H1 (cell line): Measurements from ENCODE around the gene MDFI. TPM values are rescaled to one million over a fixed set of nuclear protein-coding genes. Genes with fewer than 3 reads are reported as not detected.

Experiments used
- CTCF ChIA-PET: fragments of 300-600 bp; sonication (Branson Sonifier 250); formaldehyde crosslinking; loops from one replicate; lab custom pipeline; 2021; ENCODE audit not compliant: partially characterized antibody; lab: Charles Lee
- POLR2A ChIA-PET: fragments of 300-600 bp; sonication (Branson Sonifier 250); formaldehyde crosslinking; loops from one replicate; lab custom pipeline; 2021; ENCODE audit warnings: inconsistent platforms; ENCODE audit not compliant: partially characterized antibody; lab: Charles Lee
- DNase-seq, 2 experiments: peaks; one replicate each; pipeline versions ENCODE4 v3.0.0 to v3.0.0-alpha.2; 2010 to 2022; ENCODE audit warnings: low spot score in 2 of 2, low read depth in 1 of 2, mixed read lengths in 1 of 2
- FAIRE-seq: peaks from 2 replicates; lab custom pipeline; 2011; peaks lifted over from hg19 to GRCh38; lab: Jason Lieb, UNC
- H2AFZ ChIP-seq: 2 replicates; pipeline ENCODE4 v1.8.1; 2012; ENCODE audit warnings: low read length, inconsistent platforms
- H2AK5ac ChIP-seq: 2 replicates; pipeline ENCODE4 v1.6.1; 2013; ENCODE audit warnings: low read depth, low read length
- H2BK120ac ChIP-seq: replicated peaks from 2 replicates; pipeline ENCODE3; 2013; ENCODE audit warnings: low read depth, low read length, inconsistent platforms
- H2BK12ac ChIP-seq: 2 replicates; pipeline ENCODE4 v1.6.1; 2013; ENCODE audit warnings: low read depth, low read length
- H2BK15ac ChIP-seq: 2 replicates; pipeline ENCODE4 v1.6.1; 2013; ENCODE audit warnings: low read length
- H2BK20ac ChIP-seq: 2 replicates; pipeline ENCODE4 v1.6.1; 2013; ENCODE audit warnings: low read length
- H2BK5ac ChIP-seq: 2 replicates; pipeline ENCODE4 v1.6.1; 2013; ENCODE audit warnings: low read depth, low read length
- H3K14ac ChIP-seq: 2 replicates; pipeline ENCODE4 v1.6.1; 2013; ENCODE audit warnings: inconsistent platforms; ENCODE audit not compliant: insufficient read length
- H3K18ac ChIP-seq: 2 replicates; pipeline ENCODE4 v1.6.1; 2013; ENCODE audit warnings: low read length; ENCODE audit errors: extremely low read depth
- H3K23ac ChIP-seq: 2 replicates; pipeline ENCODE4 v1.6.1; 2013; ENCODE audit warnings: inconsistent platforms; ENCODE audit not compliant: insufficient read length
- H3K23me2 ChIP-seq: 2 replicates; pipeline ENCODE4 v1.6.1; 2013; ENCODE audit warnings: low read depth, low read length
- H3K27ac ChIP-seq: 2 replicates; pipeline ENCODE4 v1.6.1; 2011; ENCODE audit warnings: low read depth, low read length, inconsistent platforms
- H3K27me3 ChIP-seq, 4 experiments: replicated peaks in 1 of 4; 1 replicate in 1 of 4; 2 replicates in 3 of 4; pipeline versions ENCODE4 v1.6.1 to v1.8.1; 2011 to 2013; ENCODE audit warnings: low read length in 3 of 4, mild to moderate bottlenecking in 3 of 4, inconsistent platforms in 2 of 4, mixed read lengths in 2 of 4, moderate library complexity in 1 of 4; ENCODE audit not compliant: control insufficient read depth in 3 of 4, insufficient read depth in 3 of 4; ENCODE audit errors: extremely low read depth in 1 of 4
- H3K36me3 ChIP-seq, 4 experiments: 2 replicates each; pipeline versions ENCODE4 v1.6.1 to v1.8.1; 2011 to 2013; ENCODE audit warnings: mild to moderate bottlenecking in 4 of 4, low read length in 3 of 4, moderate library complexity in 2 of 4, control low read depth in 1 of 4, inconsistent platforms in 1 of 4; ENCODE audit not compliant: insufficient read depth in 4 of 4, control insufficient read depth in 2 of 4
- H3K4ac ChIP-seq: replicated peaks from 2 replicates; pipeline ENCODE3; 2013; ENCODE audit warnings: low read length, low read depth, mixed read lengths, inconsistent platforms; ENCODE audit not compliant: insufficient read length
- H3K4me1 ChIP-seq, 4 experiments: replicated peaks in 1 of 4; 1 replicate in 1 of 4; 2 replicates in 3 of 4; pipeline versions ENCODE4 v1.6.1 to v1.8.1; 2011 to 2013; ENCODE audit warnings: low read length in 3 of 4, inconsistent platforms in 2 of 4, mixed read lengths in 1 of 4; ENCODE audit not compliant: insufficient read depth in 4 of 4, control insufficient read depth in 3 of 4
- H3K4me2 ChIP-seq, 2 experiments: 2 replicates each; pipeline versions ENCODE4 v1.6.1 to v1.8.1; 2011 to 2013; ENCODE audit warnings: low read depth in 2 of 2, low read length in 2 of 2, control low read depth in 1 of 2, inconsistent platforms in 1 of 2, mild to moderate bottlenecking in 1 of 2; ENCODE audit not compliant: insufficient read depth in 1 of 2
- H3K4me3 ChIP-seq, 4 experiments: fragments of 200-600, 300-600 bp in 1 of 4; sonication (generic), shearing (Covaris generic), sonication (Bioruptor Twin) in 1 of 4; 2 replicates each; pipeline versions ENCODE4 v1.5.1 to v1.8.1; 2011 to 2016; ENCODE audit warnings: low read length in 4 of 4, low read depth in 3 of 4, control low read depth in 2 of 4, inconsistent platforms in 2 of 4, mild to moderate bottlenecking in 2 of 4, mixed read lengths in 1 of 4, moderate library complexity in 1 of 4; ENCODE audit not compliant: insufficient read depth in 2 of 4; ENCODE audit errors: extremely low read depth in 1 of 4
- H3K56ac ChIP-seq: replicated peaks from 2 replicates; pipeline ENCODE3; 2013; ENCODE audit warnings: low read depth, mild to moderate bottlenecking, mixed read lengths, low read length, inconsistent platforms; ENCODE audit not compliant: insufficient read length
- H3K79me1 ChIP-seq: 2 replicates; pipeline ENCODE4 v1.6.1; 2013; ENCODE audit warnings: low read depth, low read length, control low read depth
- H3K79me2 ChIP-seq, 2 experiments: 2 replicates each; pipeline versions ENCODE4 v1.6.1 to v1.8.1; 2012 to 2013; ENCODE audit warnings: low read length in 2 of 2, mild to moderate bottlenecking in 2 of 2, inconsistent platforms in 1 of 2; ENCODE audit not compliant: insufficient read depth in 2 of 2, control insufficient read depth in 1 of 2
- H3K9ac ChIP-seq, 4 experiments: replicated peaks in 1 of 4; 1 replicate in 1 of 4; 2 replicates in 3 of 4; pipeline versions ENCODE4 v1.6.1 to v1.8.1; 2011 to 2013; ENCODE audit warnings: low read depth in 3 of 4, low read length in 3 of 4, control low read depth in 2 of 4, mild to moderate bottlenecking in 2 of 4, moderate library complexity in 2 of 4, inconsistent platforms in 1 of 4; ENCODE audit errors: extremely low read depth in 1 of 4
- H3K9me3 ChIP-seq, 2 experiments: 2 replicates each; pipeline versions ENCODE4 v1.6.1 to v1.8.1; 2012 to 2013; ENCODE audit warnings: mild to moderate bottlenecking in 2 of 2, moderate library complexity in 2 of 2, control low read depth in 1 of 2, inconsistent platforms in 1 of 2, low read depth in 1 of 2, low read length in 1 of 2, mixed read lengths in 1 of 2; ENCODE audit not compliant: insufficient read depth in 2 of 2
- H4K20me1 ChIP-seq, 2 experiments: replicated peaks in 1 of 2; 2 replicates each; pipeline versions ENCODE3 to v1.8.1; 2011 to 2013; ENCODE audit warnings: inconsistent platforms in 2 of 2, low read length in 2 of 2, mild to moderate bottlenecking in 1 of 2; ENCODE audit not compliant: insufficient read depth in 2 of 2, control insufficient read depth in 1 of 2
- H4K5ac ChIP-seq: 2 replicates; pipeline ENCODE4 v1.6.1; 2013; ENCODE audit warnings: low read length, low read depth, mixed read lengths, inconsistent platforms; ENCODE audit not compliant: insufficient read length
- H4K8ac ChIP-seq: 2 replicates; pipeline ENCODE4 v1.8.0; 2013; ENCODE audit warnings: mild to moderate bottlenecking, moderate library complexity, low read length, inconsistent platforms; ENCODE audit not compliant: insufficient read depth; ENCODE audit errors: extremely low read depth
- H4K91ac ChIP-seq: replicated peaks from 2 replicates; pipeline ENCODE3; 2013; ENCODE audit warnings: low read length, mixed read lengths, inconsistent platforms; ENCODE audit not compliant: insufficient read length
- JUND ChIP-seq: IDR thresholded peaks from 2 replicates; pipeline ENCODE4 v1.6.1; 2011; ENCODE audit warnings: mild to moderate bottlenecking, improper control_type of control experiment, low read length
- PHF8 ChIP-seq: fragments of 200-600 bp; sonication (generic); conservative IDR thresholded peaks from 2 replicates; pipeline ENCODE4 v1.7.1; 2012; ENCODE audit warnings: low read depth, mild to moderate bottlenecking, inconsistent platforms, low read length, moderate library complexity
- TAF1 ChIP-seq: IDR thresholded peaks from 2 replicates; pipeline ENCODE4 v1.6.1; 2011; ENCODE audit warnings: mild to moderate bottlenecking, low read depth, low read length
- WGBS, 2 experiments: shearing (Covaris generic) in 1 of 2; methylation state at CpG; one replicate each; pipeline versions ENCODE4 v1.1.6 to v1.1.7; 2013 to 2015; ENCODE audit warnings: low lambda C conversion rate in 2 of 2, mixed read lengths in 2 of 2, inconsistent platforms in 1 of 2, low coverage in 1 of 2, missing lambda C conversion rate in 1 of 2; ENCODE audit not compliant: insufficient replicate concordance in 2 of 2, insufficient coverage in 1 of 2, insufficient read length in 1 of 2; ENCODE audit errors: extremely low coverage in 1 of 2, missing lambda C conversion rate in 1 of 2; 5-methylcytosine and 5-hydroxymethylcytosine counted together
- polyA plus RNA-seq, 7 experiments: library from polyadenylated mRNA; depleted of rRNA in 3 of 7; stranded (reverse) in 5 of 7; unstranded in 2 of 7; fragments of >200 nt in 5 of 7; fragments of 200-250 nt in 2 of 7; gene quantifications; 1 replicate in 5 of 7; 2 replicates in 1 of 7; 4 replicates in 1 of 7; pipeline versions ENCODE4 v1.2.1 to v1.2.3, GENCODE V29; 2011 to 2013; ENCODE audit warnings: missing spikeins in 2 of 7, mixed read lengths in 2 of 7
- total RNA-seq: library from RNA; stranded (reverse); fragmentation: NEBNext Ultra II Directional; extraction: Animal tissue kit (Norgen Biotek cat#: 25700); gene quantifications from 2 replicates; pipeline ENCODE4 v1.2.1, GENCODE V29; 2021

The MDFI gene
- total and polyA plus RNA-seq, 2 of the 8 experiments (the other 6 are each of a cell fraction or from before 2014, with no cell fraction given), result 41.0 to 65.6 TPM

GRCh38 chr6:41643899-41644269 is 5.6 kb downstream of the MDFI start:
- no peak overlapping the region for H4K8ac ChIP-seq
- no peak overlapping the region for H3K23ac ChIP-seq
- H3K27ac ChIP-seq, result no peak overlapping the region
- H3K79me2 ChIP-seq, result peaks cover 0 to 5% of the 10 kb centered on the region in 2 experiments; a peak in 1 of 4 replicates
- no peak overlapping the region for H4K5ac ChIP-seq
- H3K56ac ChIP-seq, result no peak overlapping the region
- no peak overlapping the region; the same call in 1 of the 2 replicates for H3K18ac ChIP-seq
- H3K9me3 ChIP-seq, result no peaks in the 10 kb centered on the region
- ChIA-PET CTCF (interaction anchor here (1.0 to 6.5 kb wide), 10 partner anchors 9 to 219 kb away, joined by 3 to 32 read pairs (median 4); no protein-coding TSS in a partner anchor), POLR2A (interaction anchor here (1.2 to 1.3 kb wide), 3 partner anchors 13 to 40 kb away, joined by 3 to 6 read pairs (median 4); no protein-coding TSS in a partner anchor)
- H2AK5ac ChIP-seq, result no peak overlapping the region
- no peak overlapping the region for H2AFZ ChIP-seq
- 89% methylated on average over 4 of the region's 4 CpGs; no CpG with 5 or more reads in 1 of the 2 experiments for WGBS, 2 experiments
- no peak overlapping the region for H2BK12ac ChIP-seq
- peaks cover 0 to 31% (median 16%) of the 10 kb centered on the region in 4 experiments; a peak in 5 of 7 replicates for H3K27me3 ChIP-seq
- H3K4me3 ChIP-seq, result no peak overlapping the region
- peaks cover 6% of the 10 kb centered on the region for H3K23me2 ChIP-seq
- peaks cover 2% of the 10 kb centered on the region; the same call in 1 of the 2 replicates for H3K79me1 ChIP-seq
- no peak overlapping the region for H2BK120ac ChIP-seq
- H3K4me2 ChIP-seq, result peak overlapping the region; percentile 15 to 60; a peak in 2 of 4 replicates
- no peak overlapping the region for H3K14ac ChIP-seq
- H4K91ac ChIP-seq, result no peak overlapping the region
- peaks cover 0 to 8% (median 0%) of the 10 kb centered on the region in 4 experiments; a peak in 4 of 8 replicates for H3K36me3 ChIP-seq
- H4K20me1 ChIP-seq, result peaks cover 5 to 14% of the 10 kb centered on the region in 2 experiments
- no peak overlapping the region for H3K9ac ChIP-seq
- no peak overlapping the region for H2BK15ac ChIP-seq
- H3K4me1 ChIP-seq, result peaks cover 8 to 54% (median 39%) of the 10 kb centered on the region in 4 experiments
- H2BK5ac ChIP-seq, result no peak overlapping the region
- TF ChIP-seq TAF1 (no peak), PHF8 (no peak), JUND (no peak)
- DNase-seq, result no peak
- FAIRE-seq, result no peak
- H3K4ac ChIP-seq, result no peak overlapping the region
- no peak overlapping the region for H2BK20ac ChIP-seq
